NOMO-1 (cell line): ENCODE results near the gene LMAN2.
"Not testable (repeated sequence)": the region's sequence is repeated elsewhere in the genome, so short reads cannot be mapped to it uniquely, and the experiment has no call there.

Source experiments
- DNase-seq, 2 experiments: peaks; one replicate each; lab custom pipeline; 2025; ENCODE audit not compliant: unreplicated experiment in 2 of 2; lab: John Stamatoyannopoulos, UW

Gene LMAN2

DNA sequence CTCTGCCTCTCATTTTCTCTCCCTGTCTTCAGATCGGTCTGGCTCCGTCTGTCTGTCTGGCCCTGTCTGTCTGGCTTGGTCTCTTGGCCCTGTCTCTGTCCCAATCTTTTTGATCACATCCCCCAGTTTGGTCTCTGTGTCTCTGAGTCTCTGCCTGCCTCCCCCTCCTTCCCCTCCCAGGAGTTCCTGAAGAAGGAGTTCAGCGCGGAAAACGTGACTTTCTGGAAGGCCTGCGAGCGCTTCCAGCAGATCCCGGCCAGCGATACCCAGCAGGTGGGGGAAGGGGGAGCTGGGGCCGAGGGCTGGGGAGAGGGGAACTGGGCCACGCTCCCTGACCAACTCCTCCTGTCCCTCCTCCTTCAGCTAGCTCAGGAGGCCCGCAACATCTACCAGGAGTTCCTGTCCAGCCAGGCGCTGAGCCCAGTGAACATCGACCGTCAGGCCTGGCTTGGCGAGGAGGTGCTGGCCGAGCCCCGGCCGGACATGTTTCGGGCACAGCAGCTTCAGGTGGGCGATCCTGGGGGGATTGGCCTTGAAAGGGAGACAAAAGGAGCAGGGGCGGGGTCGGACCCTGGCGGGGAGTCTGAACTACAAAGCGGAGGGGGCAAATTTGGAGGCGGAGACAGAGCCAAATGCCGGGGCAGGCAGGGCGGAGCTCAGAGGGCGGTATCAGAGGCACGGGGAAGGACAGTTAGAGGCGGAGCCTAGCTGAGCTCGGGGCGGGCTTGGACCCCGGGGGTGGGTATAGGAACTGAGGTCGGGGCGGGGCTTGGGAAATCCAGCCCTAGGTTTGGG is 15.3 kb upstream of the LMAN2 start:
- DNase-seq: no peak

DNA sequence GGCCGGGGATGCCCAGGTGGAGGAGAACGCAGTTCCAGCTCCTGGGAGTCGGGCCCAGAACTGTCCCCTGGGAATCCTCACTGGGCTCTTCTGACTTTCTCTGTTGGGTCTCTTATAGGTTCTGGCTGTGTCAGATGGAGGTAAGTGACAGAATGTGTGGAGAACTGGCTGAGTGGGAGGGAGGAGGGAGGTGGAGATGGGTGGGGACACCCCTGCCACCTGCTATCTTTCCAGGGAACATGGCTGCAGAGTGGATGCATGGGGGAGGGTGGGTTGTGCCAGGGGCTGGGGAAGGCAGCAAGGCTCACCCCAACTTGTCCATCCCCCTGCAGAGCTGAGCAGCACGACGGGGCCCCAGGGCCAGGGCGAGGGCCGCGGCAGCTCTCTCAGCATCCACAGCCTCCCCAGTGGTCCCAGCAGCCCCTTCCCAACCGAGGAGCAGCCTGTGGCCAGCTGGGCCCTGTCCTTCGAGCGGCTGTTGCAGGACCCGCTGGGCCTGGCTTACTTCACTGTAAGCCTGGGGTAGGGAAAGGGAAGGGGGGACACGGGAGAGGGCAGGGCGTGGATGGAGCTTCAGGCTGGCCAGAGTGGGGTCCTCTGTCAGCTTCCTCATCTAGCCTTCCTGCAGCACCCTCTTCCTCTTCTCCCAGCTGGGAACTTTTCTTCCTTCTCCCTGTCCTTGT is 14.5 kb upstream of the LMAN2 start:
- no peak for DNase-seq

DNA sequence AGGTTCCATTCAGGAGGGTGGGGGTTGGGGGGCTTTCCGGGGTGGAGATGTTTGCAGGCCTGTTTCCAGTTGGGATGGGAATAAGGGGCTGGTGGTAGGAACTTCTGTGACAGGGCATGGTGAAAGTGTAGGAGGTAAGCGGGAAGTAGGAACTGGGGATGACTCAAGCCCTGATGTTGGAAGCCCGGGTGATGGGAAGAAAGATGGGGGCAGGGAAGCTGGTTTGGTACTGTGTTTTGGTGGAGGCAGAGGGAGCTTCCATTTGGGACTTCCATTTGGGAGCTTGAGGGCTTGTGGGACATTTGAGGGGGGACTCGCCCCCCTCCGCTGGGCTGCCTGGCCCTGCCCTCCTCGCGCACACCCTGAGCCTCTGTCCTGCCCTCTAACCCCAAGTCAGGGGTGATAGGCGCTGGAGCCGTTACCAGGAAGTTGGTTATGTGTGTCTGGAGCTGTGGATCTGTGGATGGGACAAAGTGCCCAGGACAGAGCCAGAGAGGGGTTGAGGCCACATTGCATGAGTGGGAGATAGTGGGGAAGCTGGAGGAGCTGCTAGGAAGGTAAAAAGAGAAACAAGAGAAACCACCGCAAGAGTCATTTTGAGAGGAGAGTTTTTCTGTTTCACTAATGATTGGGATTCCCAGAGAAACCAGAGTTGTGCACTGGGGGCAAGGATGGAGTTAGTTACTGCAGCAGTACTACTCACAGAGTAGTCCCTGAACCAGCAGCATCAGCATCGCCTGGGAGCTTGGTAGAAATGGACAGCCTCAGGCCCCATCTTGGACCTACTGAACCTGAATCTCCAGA is 12.9 kb upstream of the LMAN2 start:
- DNase-seq: no peak

DNA sequence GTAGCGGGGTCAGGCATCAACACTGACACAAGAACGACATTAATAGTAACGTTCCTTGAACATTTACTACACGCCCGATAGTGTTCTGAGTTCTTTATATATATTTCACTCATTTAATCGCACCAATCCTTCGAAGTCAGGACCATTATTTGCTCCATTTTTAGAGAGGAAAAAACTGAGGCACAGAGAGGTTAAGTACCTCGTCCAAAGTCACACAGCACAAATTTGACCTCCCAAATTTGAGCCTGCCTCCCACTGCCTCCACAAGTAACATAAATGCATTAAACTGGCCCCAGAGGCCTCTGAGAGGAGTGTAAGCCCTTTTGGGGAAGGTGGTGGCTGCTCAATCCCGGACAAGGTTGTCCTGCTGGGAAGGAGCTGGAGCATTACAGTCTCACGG is 12.1 kb upstream of the LMAN2 start:
- no peak for DNase-seq

DNA sequence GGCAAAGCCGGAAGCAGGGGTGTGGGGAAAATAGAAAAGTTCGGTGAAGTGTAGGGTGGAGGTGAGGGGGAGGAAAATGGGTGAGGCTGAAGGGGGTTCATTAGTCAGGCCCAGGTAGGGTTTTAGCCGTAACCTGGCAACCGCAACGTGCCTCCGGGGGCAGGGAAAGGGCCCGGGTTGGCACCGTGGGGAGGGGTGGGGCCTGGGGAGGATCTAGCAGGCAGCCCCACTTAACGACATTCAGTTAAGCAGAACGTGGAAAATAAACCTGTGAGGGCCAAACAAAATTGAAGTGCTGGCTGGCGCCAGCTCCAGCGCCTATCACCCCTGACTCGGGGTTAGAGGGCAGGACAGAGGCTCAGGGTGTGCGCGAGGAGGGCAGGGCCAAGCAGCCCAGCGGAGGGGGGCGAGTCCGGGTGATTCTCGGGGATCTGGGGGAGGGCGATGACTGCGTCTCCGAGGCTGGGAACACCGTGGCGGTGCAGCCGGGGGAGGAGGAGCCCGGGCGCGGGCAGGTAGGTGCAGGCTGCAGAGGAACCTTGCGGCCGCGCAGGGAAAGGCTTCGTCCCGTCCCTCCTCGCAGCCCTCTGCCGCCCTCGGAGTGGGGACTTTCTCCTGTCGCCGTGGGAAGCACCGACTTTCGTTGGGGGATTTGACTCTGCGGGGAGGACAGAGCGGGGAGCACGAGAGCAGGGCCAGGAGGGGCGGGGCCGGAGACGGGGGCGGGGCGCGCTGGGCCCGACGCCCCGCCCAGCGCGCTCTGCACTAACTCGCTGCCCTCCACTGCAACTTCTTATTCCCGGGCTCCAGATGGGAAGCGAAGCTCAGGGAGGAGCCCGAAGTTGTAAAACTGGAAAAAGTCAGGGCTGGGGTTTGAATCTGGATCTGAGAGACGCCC is 11.4 kb upstream of the LMAN2 start:
- no peak for DNase-seq

DNA sequence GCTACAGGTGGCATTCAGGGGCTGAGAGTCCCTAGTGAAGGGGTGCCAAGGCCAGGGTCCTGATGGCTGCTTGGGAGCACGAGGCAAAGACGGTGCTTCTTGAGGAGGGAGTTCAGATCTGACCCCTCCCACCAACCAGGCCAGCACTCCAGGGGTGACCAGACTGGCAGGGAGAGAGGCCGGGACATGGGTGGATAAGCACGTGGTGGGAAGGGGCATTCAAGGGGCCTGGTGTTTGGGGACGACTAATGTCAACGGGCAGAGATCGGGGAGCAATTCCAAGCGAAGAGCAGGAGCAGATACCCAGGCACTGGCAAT is 10.8 kb upstream of the LMAN2 start:
- no peak for DNase-seq

DNA sequence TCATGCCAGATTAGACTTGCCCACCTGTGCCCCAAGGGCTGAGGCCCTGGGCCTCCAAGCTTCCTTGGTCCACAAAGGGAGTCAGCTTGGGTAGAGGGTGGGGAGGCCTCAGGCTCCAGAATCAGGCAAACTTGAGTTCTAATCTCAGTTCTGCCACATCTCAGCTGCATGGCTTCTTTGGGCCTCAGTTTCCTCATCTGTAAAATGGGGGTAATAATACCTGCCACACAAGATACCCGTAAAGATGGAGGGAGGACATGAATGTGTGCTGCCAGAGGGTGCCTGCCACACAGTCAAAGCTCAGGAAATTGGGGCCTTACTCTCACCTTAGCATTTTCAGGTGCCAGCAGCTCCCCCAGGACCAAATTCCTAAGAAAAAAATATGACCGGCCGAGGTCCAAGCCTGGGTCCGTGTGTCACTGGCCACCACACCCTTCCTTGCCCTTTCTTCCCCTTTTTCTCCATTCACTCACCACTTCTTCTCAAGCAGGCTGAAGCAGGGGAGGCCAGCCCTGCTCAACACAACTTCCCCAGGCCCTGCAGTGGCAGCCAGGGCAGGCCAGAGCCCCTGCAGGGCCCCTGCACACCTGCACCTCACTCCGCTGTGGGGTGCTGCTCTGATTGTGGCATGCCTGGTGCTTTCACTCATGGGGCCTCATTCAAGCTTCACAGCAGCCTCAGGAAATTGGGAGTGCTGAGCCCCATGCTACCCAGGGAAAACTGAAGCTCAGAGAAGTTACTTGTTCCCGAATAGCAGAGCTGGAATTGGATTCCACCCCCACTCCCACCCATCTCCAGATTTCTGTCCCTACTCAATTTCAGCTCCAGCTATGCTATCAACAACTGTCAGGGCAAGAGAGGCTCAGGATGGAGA is 10.2 kb upstream of the LMAN2 start:
- peak; percentile 68 to 71 for DNase-seq

DNA sequence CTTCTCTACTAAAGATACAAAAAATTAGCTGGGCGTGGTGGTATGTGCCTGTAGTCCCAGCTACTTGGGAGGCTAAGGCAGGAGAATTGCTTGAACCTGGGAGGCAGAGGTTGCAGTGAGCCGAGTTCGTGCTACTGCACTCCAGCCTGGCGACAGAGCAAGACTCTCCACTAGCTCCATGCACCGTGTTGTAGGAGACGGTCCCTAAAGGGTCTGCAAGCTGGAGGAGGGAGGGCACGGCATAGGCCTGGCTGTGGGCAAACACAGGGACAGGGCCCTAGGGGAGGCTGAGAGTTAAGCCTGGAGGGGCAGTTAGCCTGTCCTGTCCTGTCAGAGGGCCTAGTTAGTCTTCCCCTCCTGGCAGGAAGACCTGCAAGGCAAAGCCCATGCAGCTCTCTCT is 9.3 kb upstream of the LMAN2 start:
- not testable (repeated sequence) for DNase-seq

DNA sequence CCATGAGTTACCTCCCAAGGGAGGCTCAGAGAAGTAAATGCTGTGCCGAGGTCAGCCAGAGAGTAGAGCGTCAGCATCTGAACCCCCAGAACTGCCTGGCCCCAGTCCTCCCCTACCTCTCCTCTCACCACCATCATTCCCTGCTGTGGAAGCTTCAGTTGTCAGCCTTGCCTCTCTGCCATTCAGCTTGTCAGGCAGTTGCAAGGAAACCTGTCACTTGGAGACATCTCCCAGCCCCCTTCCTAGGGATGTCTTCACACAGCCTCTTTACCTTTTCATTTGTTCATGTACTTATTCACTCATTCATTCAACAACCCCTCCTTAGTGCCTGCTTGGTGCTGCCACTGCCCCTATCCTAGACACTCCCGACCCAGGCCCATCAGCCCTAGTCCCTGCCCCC is 8.4 kb upstream of the LMAN2 start:
- DNase-seq: no peak

DNA sequence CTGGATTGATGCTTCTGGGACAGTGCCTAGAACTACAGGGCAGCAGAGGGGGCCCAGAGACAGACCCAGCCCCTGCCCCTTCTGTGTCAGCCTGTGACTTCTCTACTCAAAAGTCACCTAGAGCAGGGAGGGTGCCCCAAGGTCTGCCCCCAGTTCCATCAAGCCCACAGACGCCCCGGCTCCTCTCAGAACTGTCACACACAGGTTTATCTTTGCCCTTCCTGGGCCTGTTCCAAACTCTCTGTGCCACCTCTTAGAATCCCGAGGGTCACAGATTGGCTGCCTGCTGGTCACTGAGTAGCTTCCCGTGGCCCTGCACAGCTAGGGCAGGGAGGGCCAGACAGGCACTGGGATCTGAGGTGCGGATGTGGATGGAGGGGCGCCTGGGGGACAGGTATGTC is 8.0 kb upstream of the LMAN2 start:
- DNase-seq: no peak

DNA sequence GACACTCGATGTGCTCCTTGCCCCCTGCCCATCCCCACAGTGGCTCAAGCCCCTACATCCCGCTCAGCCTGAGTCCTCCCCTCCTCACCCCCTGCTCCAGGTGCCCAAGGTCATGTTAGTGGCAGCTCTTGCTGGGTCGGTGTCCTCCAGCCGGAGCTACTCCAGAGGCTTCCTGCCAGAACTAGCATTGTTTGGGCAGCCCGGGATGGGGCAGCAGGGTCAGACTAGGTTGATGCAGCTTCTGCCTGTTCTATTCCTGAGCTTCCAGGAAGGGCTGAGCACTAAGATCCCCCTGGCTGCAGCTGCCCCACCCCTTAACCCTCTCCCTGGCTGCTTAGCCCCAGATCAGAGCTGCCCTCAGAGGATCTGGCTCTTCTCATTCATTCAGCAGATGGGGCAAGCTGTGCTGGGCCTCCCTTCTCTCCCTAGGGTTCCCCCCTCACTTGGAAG is 6.9 kb upstream of the LMAN2 start:
- no peak for DNase-seq

DNA sequence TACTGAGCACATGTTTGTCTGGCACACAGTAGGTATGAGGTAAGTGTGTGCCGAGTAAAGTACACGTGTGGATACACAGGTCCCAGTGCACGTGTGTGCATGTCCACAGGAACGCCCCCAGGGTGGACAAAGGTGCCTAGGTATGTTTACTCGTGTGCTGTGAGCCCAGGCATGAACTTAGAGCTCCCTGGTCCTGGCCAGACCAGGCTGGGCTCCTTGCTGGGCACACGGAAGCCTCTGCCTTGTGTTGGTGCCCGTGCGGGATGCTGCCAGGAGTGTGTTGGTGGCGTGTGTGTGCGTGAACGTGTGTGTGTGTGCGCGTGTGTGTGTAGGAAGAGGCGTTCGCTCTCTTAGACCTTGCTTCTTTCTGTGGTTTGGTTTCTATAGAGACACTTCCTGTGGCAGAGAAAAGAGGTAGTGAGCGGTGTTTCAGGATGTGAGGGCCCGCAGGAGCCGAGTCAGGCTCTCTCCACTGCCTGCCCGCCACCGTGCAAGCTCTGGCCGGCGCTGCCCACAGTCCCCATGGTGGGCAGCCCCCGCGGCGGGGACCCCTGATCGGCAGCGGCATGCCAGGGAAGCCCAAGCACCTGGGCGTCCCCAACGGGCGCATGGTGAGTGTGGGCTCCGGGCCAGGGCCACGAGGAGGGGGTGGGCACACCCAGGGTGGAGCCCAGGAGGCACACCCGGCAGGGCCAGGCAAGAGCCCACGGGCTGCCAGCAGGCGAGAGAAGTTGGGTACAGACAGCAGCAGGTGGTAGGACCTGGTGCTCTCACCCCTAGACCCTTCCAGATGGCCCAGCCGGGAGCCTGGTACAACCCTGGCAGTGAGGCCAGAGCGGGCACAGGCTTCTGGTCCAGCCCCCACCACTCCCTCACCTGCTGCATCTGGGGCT is 6.2 kb upstream of the LMAN2 start, which contains the start of gene RGS14:
Gene RGS14, plus strand, starts transcription at position 466 of the 893 bp plus-strand sequence. Its CDS starts 101 bp downstream, at position 567.
- DNase-seq: peak; percentile 93

DNA sequence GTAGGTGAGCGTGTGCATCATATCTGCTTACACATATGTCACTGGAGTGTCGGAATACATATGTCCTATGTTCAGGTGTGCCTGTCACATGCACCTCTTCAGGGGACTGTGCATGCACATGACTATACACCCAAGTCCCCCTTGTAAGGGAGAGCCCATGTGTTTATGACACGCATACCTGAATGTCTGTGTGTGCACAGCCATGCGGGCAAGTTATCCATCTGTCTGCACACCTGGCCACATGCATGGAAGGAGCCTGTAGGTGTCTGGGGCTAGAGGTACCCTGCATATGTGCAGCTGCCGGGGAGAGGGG is 5.6 kb upstream of the LMAN2 start:
- no peak for DNase-seq

DNA sequence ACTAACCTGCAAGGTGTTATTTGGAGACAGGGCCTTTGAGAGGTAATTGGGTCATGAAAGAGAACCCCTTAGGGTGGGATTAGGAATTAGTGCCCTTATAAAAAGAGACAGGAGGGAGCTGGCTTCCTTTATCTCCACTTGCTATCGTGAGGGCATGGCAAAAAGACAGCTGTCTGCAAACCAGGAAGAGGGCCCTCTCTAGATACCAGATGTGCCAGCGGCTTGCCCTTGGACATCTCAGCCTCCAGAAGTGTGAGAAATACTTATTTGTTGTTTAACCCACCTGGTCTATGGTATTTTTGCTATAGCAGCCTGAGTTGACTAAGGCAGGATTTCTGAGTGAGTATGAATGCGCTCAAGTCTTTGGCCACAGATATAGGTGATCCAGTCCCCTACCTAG is 5.3 kb upstream of the LMAN2 start:
- no peak for DNase-seq

DNA sequence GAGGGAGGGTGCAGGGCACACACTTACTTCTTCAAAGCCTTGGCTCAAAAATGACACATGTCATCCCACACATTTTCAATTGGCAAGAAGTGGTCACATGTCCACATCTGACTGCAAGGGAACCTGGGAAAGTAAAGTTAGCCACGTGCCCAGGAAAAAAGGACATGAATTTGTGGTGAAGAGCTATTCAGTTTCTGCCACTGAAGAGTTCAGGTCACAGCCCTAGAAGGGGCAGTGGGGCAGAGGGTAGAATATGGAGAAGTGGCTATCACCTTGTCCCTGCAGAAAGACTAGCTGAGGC is 4.3 kb upstream of the LMAN2 start:
- no peak for DNase-seq

DNA sequence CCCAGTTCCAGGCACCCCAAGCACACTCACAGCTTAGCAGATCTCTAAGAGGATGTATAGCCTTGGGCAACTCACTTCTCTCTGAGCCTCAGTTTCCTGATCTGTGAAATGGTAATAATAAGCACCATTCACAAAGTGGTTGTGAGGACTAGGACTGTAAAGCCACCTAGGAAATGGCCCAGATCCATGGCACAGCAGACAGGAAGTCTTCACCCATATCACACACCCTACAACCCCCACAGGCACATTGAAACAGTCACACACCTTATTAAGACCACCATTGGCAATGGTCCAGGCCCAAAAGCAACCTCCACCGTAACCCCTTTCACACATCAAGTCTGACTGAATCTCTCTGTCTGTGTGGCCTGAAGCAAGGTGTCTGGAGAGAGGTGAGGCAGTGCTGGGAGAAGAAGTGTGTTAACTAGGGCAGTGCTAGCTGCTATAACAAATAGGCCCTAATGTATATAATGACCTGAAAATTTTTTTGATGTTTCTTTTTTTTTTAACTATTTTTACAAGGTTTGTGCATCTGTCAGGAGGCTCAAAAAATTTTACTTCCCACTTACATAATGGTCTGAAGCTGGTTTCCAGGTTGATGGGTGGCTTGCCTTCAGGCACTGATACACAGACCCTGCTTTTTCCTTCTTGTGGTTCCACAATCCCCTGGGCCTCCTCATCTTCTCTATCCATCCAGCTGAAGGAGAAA is 3.8 kb upstream of the LMAN2 start:
- no peak for DNase-seq

DNA sequence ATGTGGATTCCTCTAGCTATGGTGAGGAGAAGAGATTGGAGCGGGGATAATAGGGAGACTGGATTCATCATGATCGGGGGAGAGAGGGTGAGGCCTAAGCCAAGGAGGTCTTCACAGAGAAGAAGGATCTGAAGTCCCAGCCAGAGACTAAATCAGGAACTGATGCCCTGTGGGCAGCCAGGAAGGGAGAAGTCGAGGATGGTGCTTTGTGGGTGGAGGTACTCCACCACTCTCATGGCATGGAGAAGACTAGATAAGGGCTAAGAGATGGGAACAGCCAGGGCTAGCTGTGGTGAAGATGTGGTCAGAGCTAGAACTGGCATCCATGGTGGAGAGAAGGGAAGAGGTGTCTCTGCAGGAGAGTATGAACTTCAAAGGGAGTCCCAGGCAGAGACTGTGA is 3.2 kb upstream of the LMAN2 start:
- no peak for DNase-seq

DNA sequence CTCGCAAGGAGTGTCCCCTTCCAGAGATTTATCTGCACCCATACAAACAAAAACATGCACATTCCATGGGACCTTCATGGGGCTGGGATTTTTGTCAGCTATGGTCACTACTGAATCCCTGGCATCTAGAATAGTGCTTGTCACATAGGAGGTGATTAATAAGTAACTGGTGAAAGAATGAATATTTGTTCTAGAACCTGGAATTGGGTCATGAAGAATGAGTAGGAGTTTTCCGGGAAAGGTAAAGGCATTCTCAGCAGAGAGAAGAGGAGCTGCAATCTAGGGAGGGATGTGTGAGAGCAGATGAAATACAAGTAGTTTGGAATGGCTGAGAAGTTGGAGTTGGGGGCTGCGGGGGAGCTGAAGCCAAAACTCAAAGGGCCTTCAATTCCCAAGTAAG is 2.8 kb upstream of the LMAN2 start:
- no peak for DNase-seq
